PC-9 (cell line): Measurements from ENCODE around the gene TBC1D5.
"Not testable (repeated sequence)": the region's sequence is repeated elsewhere in the genome, so short reads cannot be mapped to it uniquely, and the experiment has no call there.

Source experiments
- CTCF ChIP-seq: fragments of 200-600 bp; sonication (generic); conservative IDR thresholded peaks from 2 replicates; pipeline ENCODE4 v1.6.1; 2017; ENCODE audit warnings: mixed run types, antibody characterized with exemption, mild to moderate bottlenecking, moderate library complexity
- EZH2 ChIP-seq: fragments of 200-600 bp; sonication (generic); IDR thresholded peaks from 2 replicates; pipeline ENCODE4 v1.8.0; 2017; ENCODE audit warnings: antibody characterized with exemption, low read depth

GRCh38 chr3:17392516-17392915 lies 349.9 kb downstream of the TBC1D5 start:
- TF ChIP-seq CTCF, EZH2: not testable (repeated sequence)
